VCaP (cell line): ENCODE data around the gene RIN3.

Source experiments
- H3K27ac ChIP-seq: fragments of 450-650 bp; 2 replicates; pipeline ENCODE4 v1.5.1; 2017
- TF ChIP-seq, protein P1 (sequence below): fragments of 450-650 bp; conservative IDR thresholded peaks from 2 replicates; pipeline ENCODE4 v1.5.1; 2017; ENCODE audit warnings: mild to moderate bottlenecking, moderate library complexity

The RIN3 gene

DNA sequence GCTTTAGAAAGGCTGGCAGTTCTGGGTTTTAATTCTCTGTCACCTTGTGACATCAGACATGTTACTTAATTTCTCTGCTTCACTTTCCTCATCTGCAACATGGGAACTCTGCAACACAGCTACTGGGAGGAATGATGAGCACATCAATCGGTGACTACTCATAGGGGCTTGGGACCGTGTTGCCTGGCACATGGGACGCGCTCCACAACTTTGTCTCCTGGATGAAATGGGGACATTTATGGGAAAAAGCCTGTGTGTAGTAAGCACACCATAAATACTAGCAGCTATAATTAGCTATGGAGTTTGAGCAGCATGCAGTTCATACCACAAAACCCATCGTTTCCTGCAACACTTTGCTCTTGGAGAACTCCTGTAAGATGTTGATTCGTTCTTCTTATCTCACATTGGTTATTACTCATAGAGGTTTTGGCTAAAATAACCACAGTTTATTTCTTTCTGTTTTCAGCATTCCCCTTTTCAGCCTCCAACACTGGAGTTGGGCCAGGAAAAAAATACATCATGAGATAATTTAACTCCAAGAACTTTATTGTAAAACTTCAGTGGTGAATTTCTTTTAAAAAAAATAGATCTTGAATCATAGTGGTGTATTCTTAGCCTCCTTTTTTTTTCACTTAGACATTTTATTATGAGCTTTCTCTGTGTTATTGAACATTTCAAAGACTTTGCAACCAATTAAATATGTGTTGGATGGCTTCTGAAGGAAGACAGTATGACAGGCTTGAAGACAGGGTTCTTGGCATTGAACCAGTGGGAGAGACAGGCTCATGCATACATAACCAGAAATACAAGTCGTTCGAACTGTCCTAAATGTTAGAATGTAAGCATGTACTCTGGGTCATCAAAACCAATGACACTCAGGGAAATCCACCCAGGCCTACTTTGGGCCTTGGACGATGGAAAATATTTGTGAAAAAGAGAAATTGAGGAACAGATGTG lies 72.7 kb downstream of the RIN3 start:
- H3K27ac ChIP-seq: no peak overlapping the region
- TF ChIP-seq, protein P1, sequence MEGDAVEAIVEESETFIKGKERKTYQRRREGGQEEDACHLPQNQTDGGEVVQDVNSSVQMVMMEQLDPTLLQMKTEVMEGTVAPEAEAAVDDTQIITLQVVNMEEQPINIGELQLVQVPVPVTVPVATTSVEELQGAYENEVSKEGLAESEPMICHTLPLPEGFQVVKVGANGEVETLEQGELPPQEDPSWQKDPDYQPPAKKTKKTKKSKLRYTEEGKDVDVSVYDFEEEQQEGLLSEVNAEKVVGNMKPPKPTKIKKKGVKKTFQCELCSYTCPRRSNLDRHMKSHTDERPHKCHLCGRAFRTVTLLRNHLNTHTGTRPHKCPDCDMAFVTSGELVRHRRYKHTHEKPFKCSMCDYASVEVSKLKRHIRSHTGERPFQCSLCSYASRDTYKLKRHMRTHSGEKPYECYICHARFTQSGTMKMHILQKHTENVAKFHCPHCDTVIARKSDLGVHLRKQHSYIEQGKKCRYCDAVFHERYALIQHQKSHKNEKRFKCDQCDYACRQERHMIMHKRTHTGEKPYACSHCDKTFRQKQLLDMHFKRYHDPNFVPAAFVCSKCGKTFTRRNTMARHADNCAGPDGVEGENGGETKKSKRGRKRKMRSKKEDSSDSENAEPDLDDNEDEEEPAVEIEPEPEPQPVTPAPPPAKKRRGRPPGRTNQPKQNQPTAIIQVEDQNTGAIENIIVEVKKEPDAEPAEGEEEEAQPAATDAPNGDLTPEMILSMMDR: no peak

DNA sequence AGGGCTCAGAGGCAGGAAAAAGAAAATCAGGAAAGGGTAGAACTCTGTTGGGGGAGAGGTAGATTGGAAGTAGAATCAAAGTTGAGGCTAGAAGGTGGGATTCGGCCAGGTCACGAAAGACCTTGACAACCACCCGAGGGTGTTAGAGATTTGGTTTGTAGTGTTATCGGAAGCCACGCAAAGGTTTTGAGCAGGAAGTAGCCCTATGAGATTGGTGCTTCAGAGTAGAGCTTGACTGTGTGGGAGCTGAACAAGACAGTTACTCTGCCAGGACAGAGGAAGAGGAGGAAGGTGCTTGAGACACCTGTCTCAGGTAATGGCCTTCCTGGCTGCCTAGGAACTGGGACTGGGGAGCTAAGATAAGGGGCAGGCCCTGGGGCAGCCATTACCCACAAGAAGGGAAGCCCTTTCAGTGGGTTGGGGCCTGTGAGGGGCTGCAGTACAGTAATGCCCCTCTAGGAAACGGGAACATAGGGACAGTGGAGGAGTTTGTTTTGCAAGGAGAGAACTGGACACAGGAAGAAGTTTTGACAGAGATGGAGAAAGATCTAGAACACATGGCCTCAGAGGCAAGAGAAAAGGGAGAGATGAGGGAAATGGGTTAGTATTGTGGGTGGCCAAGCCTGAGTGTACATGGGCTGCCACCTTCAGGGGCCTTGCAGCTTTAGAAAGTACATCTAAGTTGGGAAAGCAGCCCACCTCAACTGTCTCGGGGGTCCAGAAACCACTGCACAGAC lies 73.5 kb downstream of the RIN3 start:
- no peak overlapping the region for H3K27ac ChIP-seq
- TF ChIP-seq, protein P1: no peak

DNA sequence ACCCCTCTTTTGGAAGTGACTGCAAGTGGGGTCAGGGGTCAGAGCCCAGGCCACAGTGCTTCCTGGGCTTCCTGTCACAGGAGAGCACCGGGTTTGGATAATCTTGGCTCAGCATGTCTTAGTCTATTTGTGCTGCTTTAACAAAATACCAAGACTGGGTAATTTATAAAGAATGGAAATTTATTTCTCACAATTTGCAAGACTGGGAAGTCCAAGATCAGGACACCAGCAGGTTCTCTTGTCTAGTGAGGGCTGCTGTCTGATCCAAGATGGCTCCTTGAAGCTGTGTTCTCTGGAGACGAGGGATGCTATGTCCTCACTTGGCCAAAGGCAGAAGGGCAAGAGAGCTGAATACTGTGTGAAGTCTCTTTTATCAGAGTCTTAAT lies 74.1 kb downstream of the RIN3 start:
- TF ChIP-seq, protein P1: no peak
- no peak overlapping the region for H3K27ac ChIP-seq

DNA sequence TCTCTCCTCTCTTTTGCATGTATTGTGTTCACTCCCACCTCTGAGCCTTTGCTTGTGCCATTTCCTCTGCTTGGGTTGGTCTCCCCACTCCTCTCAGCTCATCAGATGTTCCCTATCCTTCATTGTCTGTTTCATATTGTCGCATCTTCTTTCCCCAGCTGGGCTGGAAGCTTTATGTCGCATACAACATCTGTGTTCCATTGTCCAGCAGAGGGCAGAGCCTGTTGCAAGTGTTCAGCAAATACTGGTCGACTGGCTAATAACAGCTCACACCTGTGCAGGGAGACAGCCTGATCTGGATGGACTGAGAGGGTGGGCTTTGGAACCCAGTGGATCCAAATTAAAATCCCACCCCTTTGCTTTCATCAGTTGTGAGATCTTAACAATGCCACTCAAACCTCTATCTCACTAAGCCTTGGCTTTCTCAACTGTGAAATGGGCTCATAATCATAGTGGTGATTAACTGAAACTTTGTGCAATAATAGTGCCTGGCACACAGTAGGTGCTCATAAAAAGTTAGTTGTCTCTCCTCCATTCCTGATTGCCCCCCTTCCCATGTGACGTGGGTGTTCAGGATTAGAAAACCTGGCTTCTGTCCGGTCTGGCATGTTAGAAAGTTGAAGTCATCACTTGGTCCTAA lies 75.8 kb downstream of the RIN3 start:
- no peak overlapping the region for H3K27ac ChIP-seq
- TF ChIP-seq, protein P1: peak; percentile 71

DNA sequence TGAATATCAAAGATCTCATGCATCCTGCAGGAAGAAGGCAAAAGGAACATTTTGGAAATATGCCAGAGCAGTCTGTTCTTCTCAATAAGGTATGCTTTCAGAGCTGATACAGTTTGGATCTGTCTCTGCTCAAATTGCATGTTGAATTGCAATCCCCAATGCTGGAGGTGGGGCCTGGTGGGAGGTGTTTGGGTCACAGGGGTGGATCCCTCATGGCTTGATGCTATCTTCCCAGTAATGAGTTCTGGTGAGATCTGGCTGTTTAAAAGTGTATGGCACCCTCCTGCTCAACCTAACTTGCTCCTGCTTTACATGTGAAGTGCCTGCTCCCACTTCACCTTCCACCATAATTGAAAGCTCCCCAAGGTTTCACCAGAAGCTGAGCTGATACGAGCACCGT lies 76.6 kb downstream of the RIN3 start:
- H3K27ac ChIP-seq: no peak overlapping the region
- TF ChIP-seq, protein P1: no peak

DNA sequence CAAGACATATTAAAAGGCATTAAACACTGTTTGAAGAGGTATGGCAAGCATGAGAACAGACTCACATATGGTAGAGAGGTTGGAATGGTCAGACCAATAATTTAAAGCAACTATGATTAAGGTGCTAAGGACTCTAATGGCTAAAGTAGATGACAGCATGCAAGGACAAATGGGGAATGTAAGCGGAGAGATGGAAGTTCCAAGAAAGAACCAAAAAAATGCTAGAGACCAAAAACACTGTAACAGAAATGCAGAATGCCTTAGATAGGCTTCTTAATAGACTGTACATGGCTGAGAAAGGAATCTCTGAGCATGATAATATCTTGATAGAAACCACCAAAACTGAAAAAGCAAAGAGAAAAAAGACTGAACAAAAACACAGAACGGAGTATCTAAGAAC lies 77.4 kb downstream of the RIN3 start:
- TF ChIP-seq, protein P1: no peak
- H3K27ac ChIP-seq: no peak overlapping the region

DNA sequence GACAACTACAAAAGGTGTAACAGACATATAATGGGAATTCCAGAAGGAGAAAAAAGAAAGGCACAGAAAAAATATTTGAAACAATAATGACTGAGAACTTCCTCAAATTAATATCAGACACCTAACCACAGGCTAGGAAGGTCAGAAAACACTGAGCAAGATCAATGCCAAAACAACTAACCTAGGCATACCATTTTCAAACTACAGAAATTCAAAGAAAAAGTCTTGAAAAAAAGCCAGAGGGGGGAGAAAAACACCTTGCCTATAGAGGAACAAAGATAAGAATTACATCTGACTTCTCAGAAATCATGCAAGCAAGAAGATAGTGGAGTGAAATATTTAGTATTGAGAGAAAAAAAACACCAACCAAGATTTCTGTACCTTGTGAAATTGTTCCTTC lies 77.8 kb downstream of the RIN3 start:
- TF ChIP-seq, protein P1: no peak
- H3K27ac ChIP-seq: no peak overlapping the region
